Stimulated activated CD4-positive, alpha-beta T cell treated with anti-CD3 and anti-CD28 coated beads, Interleukin-15, amount 100 ng/mL, for 48 hours (primary cell): ENCODE data around the gene F2RL1.
A peak's percentile ranks its signal among the peaks of the same experiment; 100 is the strongest.
"Not testable (repeated sequence)": the region's sequence is repeated elsewhere in the genome, so short reads cannot be mapped to it uniquely, and the experiment has no call there.

Experiments used
- DNase-seq, 2 donors: peaks; one replicate each; pipeline ENCODE4 v3.0.0-alpha.2; 2020; ENCODE audit warnings: low read depth in 2 of 2

Gene F2RL1

GRCh38 chr5:76807296-76807695 is 11.5 kb upstream of the F2RL1 start:
- no peak for DNase-seq

GRCh38 chr5:76808141-76808691 is 10.6 kb upstream of the F2RL1 start:
- no peak for DNase-seq

GRCh38 chr5:76809141-76809540 is 9.7 kb upstream of the F2RL1 start:
- DNase-seq = no peak

GRCh38 chr5:76810236-76810635 is 8.6 kb upstream of the F2RL1 start:
- DNase-seq = no peak

DNA sequence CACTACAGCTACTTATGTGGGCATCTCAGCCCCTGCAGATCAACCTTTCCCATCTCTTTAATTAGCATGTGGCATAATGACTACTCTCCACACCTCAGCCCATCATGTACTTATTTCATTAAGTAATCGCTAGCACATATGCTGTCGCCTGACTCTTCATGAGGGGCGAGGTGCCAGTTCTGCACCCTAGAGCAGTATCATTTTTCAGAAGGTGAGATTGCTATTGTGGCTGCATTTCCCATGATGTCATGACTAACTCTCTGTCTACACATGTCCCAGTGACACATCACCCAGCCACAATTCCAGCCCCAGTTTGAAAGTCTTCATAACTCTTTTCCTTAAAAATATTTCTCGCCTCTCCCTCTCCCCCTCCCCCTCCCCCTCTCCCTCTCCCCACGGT is 7.6 kb upstream of the F2RL1 start:
- no peak for DNase-seq

DNA sequence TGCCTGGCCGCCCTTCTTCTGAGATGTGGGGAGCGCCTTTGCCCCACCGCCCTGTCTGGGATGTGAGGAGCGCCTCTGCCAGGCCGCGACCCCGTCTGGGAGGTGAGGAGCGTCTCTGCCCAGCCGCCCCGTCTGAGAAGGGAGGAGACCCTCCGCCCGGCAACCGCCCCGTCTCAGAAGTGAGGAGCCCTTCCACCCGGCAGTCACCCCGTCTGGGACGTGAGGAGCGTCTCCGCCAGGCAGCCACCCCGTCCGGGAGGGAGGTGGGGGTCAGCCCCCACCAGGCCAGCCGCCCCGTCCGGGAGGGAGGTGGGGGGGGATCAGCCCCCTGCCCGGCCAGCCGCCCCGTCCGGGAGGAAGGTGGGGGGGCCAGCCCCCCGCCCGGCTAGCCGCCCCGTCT is 6.6 kb upstream of the F2RL1 start:
- not testable (repeated sequence) for DNase-seq

GRCh38 chr5:76813982-76814562 is 4.8 kb upstream of the F2RL1 start:
- no peak for DNase-seq

DNA sequence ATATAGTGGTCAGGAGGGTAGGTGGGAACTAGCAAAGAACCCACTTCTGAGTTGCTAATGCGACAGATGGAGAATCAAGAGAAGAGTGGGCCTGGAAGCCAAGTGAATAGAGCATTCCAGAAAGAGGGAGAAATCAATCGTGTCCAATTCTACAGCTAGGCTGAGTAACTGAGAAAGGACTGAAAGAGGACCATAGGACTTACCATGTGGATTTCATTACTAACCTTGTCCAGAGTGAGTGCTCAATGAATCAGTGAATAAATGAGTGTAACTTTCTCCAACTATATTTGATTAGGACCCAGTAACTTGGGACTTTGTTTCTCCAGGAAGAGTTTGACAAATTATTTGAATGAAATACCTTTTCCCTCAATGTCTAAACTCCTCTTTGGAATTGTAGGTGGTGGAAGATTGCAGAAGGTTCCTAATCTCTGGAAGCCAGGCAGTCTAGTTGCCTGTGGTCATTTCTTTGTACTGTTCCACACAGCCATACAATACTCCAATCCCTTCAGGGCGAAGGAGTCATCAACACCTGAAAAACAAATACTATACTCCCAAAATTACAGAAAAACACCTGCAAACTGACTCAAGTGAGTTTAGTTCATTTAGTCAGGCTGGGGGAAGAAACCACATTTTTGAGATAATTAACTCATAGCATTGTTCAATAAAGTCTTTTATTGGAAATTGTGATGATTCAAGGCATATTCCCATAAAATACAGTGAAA is 2.6 kb upstream of the F2RL1 start:
- no peak for DNase-seq

GRCh38 chr5:76819851-76820525 is 1.2 kb downstream of the F2RL1 start:
- no peak for DNase-seq

- DNase-seq = no peak
Observed at GRCh38 chr5:76820526-76820890, 1.7 kb downstream of the F2RL1 start.

DNA sequence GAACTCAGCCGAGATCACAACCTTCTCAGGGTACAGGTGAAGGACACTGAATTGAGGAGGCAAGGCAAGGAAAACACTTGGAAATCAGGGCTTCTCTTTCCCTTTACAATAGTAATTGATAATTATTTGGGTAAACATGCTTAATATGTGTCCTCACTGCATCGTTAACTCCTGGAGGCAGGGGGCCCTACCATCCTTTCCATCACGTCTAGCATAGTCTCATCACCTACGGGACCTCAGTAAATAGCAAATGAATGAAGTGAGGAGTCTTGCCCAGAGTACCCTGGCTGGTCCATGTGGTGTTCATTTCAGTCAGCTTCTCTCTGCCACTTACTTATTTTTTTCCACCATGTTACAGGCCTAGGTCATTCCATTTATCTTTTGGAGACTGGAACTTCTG is 2.3 kb downstream of the F2RL1 start:
- DNase-seq = no peak

GRCh38 chr5:76822105-76822731 is 3.4 kb downstream of the F2RL1 start:
- DNase-seq = not testable (repeated sequence)

- not testable (repeated sequence) for DNase-seq
Observed at GRCh38 chr5:76826416-76826815, 7.6 kb downstream of the F2RL1 start.

DNA sequence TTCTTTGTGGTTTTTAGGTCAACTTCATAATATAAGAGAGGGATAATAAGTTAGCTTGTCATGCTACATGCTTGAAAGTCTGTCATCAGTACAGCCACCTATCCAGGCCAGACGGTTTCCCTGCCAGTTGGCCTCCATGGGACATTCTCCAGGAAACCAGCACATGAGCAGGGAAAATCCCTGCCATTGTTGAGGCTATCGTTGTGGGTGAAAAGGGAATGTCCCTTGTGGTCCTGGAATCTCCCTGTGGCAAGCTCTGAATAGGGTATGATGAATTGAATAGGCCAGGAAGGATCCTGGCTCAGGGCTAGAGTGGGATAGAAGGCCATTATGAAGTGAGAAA is 12.3 kb downstream of the F2RL1 start:
- no peak for DNase-seq

DNA sequence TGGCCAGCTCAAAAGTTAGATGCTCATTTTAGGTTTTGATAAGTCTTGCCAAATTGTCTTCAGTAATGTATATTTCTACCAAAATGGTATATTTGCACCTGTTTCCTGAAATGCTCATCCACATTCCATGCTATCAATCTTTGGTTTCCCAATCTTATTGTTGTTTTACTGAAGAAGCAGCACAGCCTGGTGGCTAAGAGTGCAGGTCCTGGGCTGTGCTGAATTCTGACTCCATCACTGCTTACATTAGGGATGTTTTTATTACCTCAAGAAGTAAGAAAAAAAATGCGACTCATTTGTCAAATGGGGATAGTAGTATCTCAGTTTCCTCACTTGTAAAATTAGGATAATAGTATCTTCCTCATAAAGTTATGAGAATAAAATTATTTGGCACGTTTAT is 17.4 kb downstream of the F2RL1 start:
- no peak for DNase-seq

- no peak for DNase-seq
Observed at GRCh38 chr5:76836585-76836984, 17.8 kb downstream of the F2RL1 start.

- no peak for DNase-seq
Observed at GRCh38 chr5:76838481-76839261, 19.8 kb downstream of the F2RL1 start.

DNA sequence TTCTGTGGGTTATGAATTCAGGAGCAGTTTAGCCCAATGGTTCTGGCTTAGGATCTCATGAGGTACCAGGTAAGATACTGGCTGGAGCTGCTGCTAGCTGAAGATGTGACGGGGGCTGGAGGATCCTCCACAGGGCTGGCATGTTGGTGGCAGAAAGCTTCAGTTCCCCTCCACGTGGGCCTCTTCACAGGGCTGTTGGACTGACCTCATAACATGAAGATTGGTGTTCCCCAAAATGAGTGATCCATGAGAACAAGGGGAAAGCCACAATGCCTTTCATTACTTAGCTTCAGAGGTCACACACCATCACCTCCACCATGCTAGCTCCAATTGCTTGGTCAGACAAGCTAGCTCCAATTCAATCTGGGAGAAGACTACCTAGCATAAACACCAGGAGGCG is 22.5 kb downstream of the F2RL1 start:
- DNase-seq = no peak

- no peak for DNase-seq
Observed at GRCh38 chr5:76845890-76846289, 27.1 kb downstream of the F2RL1 start.

DNA sequence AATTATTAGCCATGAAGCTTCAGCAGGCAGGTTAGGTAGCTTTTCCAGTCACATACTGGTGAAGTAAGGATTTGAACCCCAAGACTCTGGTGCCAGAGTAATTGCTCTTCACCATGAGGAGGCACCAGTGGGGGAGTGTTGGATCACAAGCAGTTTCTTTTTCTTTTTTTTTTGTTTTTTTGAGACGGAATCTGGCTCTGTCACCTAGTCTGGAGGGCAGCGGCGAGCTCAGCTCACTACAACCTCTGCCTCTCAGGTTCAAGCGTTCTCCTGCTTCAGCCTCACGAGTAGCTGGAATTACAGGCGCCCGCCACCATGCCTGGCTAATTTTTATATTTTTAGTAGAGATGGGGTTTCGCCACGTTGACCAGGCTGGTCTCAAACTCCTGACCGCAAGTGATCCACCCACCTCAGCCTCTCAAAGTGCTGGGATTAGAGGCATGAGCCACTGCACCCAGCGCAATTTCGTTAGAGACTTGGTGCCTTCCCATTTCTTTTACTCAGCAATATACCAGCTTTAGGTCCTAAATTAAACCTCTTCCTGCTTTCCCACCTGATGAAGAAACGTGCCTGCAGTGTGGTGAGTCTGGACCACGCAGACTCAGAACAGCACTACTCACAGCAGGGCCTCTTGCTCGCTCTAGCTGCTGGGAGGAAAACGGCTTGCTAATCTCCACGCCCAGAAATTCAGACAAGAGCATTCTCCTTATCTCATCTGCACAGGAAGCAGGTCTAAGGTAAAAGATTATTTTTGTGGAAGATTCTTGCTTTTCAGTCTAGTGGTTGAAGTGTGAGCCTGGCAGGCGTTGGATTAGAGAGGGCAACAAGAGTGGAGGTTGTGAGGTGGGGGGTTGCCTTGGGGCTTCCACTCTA is 30.8 kb downstream of the F2RL1 start, which contains the start of gene S100Z:
TSS of gene S100Z (plus strand) at position 596 of the 873 bp plus-strand sequence. CDS start 25,346 bp downstream, outside the sequence.
- peak; percentile 21 to 36 for DNase-seq
